GM21515 (cell line): ENCODE measurements around the gene LRRC75B.
"Not testable (repeated sequence)": the region's sequence is repeated elsewhere in the genome, so short reads cannot be mapped to it uniquely, and the experiment has no call there.

Experiments
- ATAC-seq: cut with Tn5 transposase; IDR thresholded peaks from one replicate; pipeline ENCODE4 v1.9.1; 2021; ENCODE audit not compliant: unreplicated experiment

LRRC75B gene

DNA sequence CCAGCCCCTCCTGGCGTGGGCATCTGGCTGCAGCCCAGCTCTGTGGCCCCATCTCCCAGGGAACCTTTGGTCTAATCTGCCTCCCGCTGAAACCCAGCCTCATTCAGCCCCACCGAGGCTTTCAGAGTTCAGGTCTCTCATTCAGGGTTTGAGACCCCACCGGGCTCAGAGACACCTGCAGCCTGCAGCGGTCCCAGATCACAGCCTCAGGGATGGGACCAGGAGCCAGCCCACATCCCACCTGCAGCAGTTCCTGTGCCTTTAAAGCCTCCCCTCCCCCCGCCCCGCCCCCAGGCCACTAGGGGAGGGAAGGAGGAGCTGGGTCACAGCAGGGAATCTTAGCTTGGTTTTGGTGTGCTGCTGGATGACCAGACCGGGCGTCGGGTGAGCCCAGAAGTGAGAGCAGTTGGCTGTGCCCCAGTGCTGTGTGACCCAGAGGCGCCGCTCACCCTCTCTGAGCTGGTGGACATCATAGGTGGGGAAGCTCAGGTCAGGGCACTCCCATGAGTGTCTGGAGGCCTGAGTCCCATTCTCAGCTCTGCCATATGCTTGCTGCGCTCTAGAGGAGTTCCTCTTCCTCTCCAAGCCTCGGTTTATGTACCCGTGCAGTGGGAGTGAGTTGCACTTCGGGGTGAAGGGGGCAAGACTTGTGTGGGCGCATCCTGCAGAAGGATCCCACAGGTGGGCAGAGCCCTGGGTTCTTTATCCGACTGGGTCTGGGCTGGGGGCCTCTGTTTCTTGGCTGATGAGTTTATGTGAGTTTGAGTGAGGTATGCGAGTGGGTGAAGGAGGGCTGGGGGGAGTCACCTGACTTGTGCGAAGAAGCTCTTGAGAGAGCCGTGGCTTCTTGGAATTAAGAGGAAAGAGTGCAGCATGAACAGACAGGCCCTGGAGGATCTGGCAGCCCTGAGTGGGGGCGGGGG, 10.2 kb upstream of the LRRC75B start, which contains the start of gene GGT1:
GGT1 (plus strand) TSS at position 347 of the 923 bp plus-strand sequence. CDS start 7,889 bp downstream, outside the sequence.
- not testable (repeated sequence) for ATAC-seq

DNA sequence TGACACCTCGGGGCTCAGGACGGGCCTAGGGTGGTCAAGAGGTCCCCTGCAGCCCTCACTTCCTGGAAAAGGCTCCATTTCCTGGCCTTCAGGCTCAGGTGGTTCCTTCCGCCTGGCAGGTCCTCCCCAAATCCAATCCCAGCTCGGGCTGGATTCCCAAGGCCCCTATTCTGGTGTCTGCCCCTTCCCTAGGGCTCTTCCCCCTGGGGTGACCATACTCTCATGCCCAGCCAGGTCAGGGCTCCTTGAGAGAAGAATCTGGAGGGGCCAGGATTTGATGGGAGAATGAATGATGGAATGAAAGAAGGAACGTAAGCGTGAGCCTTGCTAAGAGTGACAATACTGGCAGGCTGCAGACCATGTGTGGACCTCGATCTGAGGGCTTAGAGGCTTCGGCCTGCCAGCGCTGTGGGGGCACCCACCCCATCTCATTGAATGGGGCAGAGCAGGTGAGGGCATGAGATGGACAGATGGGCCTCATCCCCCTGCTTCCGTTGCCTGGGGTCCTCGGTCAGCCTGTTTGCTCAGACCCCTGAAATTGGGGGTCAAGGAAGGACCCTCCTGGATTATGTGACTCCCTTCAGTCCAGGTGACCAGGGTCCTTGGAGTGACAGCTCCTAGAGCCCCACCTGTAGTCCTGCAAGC, 9.4 kb upstream of the LRRC75B start:
- ATAC-seq = not testable (repeated sequence)

DNA sequence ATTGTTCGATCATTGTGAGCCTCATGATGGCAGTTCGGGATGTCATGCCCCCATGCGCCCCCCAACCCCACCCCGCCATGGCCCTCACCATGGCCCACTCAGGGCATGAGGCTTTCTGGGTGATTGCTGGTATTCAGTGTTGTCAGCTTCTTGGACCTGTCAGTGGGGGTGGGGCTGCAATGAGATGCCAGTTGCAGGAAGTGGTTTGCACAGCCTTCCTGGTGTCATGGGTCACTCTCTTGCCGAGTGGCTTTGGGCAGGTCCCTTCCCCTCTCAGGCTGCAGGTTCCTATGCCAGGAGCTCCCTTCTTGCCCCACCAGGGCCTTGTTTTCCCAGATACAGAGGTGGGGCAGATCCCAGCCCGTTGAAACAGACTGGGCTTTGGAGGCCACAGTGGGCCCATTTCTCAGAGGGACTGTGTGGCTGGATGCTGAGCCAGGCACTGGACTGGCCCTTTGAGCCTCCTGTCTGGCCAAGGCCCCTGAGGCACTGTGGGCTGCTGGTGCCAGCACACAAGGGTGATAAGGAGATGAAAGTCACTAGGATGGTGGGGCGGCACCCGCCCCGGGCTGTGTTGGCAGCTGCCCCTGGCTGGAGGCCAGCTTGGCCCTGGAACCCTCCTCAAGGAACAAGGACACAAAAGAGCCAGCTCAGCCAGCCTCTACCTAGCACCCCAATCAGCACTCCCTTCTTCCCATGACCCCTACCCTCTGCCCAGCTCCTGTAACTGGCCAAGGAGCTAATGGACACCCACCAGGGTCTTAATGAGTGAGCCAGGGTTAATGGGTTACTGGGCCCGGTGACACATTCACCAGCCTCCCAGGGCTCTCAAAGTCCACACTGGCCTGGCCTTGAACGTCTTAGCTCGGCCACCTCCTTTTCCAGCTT, 8.6 kb upstream of the LRRC75B start:
- no peak for ATAC-seq

DNA sequence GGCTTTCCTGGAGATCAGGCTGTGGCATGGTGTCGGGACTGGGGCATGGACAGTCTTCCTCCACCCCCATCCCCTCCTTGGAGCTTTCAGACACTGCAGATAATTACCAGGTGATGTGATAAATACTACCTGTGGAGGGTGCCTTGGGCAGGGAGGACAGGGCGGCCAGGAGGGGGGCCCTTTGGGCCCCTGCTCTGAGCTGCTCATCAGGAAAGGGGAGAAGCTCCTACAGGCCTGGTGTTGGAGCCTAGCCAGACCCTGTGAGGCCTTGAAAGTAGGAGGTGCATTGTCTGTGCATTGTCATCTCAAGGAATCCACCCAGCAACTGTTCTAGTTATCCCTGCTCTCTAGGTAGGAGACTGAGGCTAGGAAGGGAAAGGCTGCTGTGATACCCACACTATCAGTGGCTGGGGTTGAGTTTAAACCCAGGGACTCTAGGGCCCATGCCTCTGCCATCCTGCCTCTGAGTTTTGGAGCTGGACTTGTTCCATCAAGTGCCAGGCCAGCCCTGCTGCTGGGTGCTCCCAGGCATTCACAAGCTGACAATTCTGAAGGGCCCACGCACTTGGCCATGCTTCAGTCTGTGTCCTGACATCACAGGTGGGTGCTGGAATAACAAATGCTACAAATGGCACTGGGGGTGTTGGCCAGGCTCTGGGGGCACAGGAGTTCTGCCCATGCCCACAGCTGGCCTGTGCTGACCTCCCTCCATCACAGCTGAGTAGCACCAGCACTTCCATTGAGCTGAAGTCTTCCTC, 7.3 kb upstream of the LRRC75B start:
- ATAC-seq = not testable (repeated sequence)

DNA sequence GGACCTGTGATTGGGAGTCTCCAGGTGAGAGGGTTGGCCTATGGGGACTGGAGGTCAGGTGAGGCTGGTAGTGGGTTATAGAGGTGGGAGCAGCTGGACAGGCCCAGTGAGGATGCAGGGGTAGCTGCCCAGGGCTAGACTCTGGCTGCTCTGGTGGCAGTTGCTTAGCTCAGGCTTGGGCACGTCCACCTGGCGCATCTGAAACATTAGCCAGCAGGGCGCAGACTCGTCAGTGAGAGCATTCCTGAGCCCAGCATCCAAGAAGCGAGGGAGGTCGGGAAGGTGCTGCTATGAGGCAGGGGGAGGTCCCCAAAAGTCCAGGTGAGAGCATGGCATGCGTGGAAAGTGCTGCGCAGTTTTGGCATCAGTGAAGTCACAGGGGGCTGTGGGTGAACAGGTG, 6.6 kb upstream of the LRRC75B start:
- ATAC-seq = no peak

DNA sequence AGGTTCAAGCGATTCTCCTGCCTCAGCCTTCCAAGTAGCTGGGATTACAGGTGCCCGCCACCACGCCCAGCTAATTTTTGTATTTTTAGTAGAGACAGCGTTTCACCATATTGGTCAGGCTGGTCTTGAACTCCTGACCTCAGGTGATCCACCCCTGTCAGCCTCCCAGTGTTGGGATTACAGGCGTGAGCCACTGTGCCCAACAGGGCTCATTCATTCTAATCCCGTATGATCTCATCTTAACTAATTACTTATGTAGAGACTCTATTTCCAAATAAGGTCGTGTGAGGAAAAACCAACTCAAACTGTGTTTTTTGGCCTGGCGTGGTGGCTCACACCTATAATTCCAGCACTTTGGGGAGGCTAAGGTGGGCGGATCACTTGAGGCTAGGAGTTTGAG, 4.2 kb upstream of the LRRC75B start:
- ATAC-seq = not testable (repeated sequence)

DNA sequence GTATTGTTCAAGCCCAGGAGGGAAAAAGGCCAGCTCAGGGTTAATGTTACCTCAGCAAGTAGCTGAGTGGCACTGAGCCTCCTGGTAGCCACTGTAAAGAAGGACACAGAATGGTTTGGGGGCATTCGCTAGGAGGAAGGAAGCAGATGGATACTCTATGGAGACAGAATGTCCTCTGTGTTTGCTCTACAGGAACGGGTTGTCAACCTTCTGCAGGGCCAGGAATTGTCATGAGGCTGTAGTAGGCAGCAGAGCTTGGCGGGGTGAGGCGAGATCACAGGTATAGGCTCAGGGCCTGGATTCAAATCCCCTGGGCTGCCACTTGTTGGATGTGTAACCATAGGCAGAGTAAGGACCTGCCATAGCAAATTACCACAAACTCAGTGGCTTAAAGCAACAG, 3.0 kb upstream of the LRRC75B start:
- ATAC-seq = no peak

DNA sequence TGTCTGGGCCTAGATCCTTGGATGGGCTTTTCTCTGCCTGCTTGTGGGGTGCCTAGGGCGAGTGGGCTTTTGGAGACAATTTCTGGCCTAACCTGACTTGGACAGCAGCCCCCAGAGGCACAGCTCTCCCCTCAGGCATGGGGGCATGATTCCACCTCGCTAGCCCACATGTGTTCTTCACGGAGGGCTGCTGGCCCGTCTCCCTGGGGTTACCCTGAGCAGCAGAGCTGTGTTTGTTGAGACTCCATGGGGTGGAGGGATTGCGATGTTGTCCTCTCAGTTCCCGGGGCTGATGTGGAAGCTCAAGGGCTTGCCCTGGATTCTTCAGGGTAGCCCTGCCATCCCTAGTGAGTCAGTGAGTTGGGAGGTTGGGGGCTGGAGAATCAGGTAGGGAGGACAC, 2.4 kb upstream of the LRRC75B start:
- no peak for ATAC-seq

DNA sequence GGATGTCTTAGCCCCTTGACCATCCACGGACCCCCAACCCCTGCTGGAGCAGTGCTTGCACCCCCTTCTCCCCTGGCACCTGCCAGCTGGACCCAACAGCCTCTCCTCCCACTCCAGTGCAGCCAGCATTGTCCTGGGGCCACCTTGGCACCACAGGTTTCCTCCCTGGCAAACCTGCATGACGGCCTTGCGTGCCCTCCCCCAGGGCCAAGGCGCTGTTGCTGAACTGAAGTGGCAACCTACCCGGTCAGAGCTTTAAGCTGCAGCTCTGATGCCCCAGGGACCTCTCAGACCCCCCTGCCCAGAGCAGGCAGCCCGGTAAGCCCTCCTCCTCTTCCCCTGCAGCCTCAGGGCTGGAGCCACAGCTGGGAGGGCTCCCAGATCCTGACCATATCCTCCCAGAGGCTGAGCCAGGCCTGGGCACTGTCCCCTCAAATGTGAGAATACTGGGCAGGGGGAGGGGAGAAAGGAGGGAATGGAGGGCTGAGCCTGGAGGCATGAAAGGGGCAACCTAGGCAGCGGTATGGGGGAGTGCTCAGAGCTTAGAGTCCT, 1.8 kb upstream of the LRRC75B start:
- no peak for ATAC-seq

DNA sequence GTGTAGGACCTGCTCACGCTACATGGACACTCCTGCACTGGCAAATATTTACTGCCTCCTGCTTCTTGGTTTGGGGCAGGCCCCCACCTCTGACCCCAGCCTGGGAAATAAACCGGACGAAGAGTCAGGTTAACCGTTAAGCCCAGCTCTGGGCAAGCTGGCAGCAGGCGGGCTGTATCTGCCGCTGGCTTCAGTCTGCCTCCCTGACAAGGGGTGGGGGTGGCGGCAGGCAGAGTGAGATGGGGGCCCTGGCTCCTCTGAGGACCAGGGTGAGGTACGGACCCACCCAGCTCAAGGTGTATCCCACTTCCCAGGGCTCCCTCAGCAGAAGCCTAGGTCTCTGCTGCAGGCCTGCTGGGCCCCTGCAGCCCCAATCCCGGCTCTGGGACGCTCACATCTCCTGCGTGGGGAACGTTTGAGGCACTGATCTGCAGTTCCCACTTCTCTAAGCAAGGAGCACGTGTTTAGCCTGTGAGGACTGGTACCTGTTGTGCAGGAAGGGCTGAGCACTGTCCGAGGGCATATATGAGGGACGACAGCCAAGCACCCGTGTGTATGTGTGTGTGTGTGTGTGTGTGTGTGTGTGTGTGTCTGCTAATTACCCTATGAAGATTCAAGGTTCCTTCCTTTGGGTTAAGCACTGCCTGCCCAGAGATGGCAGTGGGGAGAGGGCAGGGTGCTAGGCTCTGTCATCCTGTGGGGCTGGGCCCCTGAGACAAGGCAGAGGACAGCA, 1.1 kb upstream of the LRRC75B start:
- ATAC-seq = no peak

DNA sequence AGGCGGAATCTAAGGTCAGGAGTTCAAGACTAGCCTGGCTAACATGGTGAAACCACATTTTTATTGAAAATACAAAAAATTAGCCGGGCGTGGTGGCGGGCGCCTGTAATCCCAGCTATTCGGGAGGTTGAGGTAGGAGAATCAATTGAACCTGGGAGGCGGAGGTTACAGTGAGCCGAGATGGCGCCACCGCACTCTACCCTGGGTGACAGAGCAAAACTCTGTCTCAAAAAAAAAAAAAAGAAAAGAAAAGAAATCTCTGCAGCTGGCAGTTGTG, 624 bp upstream of the LRRC75B start:
- ATAC-seq = not testable (repeated sequence)

DNA sequence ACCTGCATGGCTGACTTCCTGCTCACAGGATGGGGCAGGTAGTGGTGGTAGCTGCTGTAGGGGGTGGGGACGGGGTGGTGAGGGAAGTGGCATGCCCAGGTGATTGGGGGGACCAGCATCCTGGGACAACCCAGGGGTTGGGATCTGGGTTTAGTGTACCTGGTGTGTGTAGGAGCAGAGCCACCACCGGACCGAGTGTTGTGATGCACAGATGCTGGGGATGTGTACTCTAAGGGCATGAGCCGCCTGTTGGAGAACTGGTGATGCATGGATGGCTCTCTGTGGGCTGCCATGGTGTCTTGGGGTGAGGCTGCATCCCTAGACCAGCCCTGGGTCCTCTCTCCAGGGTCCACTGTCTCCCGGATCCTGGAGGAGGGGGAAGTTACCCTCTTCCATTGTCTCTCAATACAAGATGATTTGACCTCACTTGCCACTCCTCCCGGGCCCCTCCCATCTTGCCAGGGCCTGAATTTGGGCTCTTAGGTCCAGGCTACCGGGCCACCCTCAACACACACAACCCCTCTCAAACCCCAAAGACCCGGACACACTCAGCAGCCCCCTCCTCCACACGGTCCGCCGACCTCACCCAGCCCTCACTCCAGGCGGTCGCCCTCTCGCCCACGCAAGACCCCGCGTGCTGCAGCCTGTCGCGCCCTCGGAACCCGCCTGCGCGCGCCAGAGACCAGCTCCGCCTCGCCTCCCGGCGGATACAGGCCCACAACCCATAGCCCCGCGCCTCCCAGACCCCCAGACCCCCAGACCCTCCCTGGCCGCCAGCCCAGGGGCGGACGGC, 619 bp downstream of the LRRC75B start:
- no peak for ATAC-seq

DNA sequence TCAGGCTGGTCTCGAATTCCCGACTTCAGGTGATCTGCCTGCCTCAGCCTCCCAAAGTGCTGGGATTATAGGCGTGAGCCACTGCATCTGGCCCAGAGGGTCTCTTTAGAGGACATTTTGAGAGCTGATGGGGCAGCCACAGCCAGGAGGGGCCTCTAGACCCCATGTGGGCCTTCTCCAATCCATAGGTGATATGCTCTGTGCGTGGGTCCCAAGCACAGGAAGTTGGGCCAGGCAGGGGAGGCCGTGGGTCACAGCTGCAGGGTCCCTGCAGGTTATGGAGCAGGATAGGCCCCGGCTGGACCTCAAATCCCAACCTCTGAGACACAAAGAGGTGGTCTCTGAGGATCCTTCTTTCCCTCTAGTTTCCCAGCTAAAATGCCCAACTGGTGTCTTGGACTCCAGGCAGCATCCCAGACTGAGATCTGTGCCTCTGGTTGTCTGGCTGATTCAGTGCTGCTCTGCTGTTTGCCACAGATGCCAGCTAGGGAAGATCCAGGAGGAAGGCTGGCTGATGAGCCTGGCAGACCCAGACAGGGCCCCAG, 1.5 kb downstream of the LRRC75B start:
- ATAC-seq = no peak

DNA sequence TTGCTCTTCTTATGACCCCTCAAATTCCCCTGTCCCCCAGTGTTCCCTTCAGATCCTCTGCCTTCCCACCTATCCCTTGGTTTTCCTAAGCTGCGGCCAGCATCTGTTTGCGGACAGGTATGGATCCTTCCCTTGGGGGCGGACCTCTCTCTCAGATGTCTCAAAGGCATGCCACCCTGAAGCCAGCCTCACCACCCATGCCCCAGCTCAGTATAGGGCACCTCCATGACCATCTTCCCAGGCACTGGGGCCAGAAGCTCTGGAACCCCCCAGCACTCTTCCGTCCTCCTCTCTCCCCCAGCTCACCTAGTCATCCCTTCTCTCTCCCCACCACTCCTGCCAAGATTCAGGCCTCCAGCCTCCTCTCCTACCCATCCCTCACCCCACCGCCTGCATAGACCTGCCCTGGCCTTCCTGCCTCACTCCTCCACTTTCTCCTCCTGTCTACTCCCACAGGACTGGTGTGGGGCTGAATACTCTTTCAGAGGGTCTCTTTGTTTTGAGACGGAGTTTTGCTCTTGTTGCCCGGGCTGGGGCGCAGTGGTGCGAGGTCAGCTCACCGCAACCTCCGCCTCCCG, 2.2 kb downstream of the LRRC75B start:
- ATAC-seq = no peak

DNA sequence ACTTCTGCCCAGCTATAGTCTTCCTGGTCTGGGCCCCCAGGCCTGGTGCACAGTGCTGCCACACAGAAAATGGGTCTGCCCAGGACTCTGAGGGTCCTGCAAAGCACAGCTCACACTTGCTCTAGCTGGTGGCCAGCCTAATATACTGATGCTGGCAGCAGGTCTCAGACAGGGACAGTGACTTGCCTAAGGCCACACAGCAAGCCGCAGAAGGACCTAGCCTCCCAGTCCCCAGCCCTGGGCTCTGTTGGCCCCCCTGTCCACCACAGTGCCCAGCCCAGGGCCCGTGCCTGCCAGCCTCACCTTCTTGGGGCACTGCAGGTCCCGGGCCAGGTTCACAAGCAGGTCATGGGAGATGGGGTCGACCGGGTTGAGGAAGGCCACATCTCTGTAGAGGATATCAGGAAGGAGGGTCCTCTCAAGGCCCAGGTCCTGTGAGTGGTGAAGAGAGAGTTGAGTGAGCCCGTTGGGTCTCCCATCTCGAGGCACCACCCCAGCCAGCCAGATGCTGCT, 3.3 kb downstream of the LRRC75B start:
- no peak for ATAC-seq

DNA sequence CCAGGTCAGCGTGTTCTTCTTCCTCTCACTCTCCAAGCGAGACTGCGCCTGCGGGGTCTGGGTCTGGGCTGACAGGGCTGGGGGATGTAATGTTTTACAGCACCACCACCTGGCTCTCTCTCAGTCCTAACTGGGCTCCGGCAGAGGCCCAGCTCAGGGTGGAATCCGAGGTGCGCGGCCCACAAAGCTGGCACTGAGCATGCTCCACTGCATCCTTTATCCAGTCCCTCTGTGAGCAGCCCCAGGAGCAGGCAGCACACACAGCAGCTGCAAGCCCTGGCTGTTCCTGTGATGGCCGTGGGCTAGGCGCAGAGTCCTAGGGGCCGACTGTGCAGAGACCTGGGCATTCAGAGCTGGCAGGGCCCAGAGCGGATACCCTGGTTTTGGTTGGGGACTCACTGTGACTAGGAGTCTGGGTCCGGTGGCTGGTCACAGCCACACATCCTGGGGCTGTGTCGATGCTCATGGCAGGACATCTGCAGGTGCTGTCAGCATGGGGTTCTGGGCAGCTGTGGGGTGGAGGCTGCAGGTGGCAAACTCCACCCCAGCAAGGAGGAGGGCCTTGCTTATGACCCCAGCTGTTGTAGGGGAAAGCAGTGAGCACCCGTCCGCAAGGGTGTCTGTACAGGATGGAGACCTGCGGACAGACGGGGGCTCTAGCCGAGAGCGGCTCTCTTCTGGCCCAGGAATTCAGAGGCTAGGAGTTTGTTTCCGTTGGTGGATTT, 4.0 kb downstream of the LRRC75B start:
- no peak for ATAC-seq

DNA sequence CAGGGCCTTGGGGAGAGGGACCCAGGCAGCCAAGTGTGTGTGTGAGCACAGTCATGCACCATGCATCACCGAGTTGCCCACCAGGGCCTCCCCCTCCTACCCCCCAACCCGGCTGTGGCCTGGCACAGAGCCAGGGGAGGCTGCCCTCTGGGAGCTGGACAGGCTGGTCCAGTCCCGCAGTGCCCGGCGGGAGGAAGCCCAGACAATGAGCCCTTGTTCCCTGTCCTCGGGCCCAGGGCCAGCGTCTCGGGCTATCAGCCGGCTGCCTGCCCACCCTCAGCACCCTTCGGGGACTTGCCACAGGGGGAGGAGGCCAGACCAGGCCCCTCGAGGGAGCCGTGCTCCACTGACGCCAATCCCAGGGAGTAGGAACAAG, 4.5 kb downstream of the LRRC75B start:
- no peak for ATAC-seq

DNA sequence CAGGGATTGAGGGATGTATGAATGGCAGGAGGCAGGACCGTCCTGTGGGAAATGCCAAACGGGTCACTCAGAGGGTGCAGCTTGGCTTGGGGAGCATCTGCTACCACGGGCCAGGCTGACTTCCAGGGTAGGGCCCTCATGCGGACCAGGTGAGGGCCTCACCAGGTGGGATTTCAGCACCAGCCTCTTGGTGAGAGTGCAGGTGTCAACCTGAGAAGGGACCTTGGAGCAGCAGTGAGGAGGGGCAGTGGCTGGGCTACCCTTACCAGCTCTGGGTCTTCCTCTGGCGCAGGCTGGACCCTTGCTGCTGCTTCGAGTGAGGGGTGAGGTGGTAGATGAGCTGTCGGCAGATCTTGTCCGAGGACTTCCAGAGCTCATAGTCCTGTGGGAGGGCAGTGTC, 4.9 kb downstream of the LRRC75B start:
- ATAC-seq = no peak
